Measurements from ENCODE around the gene PPM1H.

Gene PPM1H

DNA sequence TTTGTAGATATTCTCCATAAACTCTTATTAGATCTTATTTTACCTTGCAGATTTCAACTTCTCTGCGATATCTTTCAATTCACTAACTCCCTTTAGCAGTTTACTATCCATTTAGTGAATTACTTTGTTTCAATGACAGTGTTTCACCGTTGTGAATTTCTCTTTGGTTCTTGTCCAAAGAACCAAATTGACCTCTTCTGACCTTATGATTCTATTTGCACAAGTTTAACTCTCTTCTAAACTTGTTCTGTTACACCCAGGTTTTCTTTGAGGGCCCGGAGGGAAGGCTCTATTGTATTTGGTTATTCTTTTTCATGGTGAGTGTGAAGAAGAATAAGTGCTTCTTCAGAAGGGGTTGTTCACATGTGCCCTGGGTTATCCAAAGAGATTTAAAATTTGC lies 281.6 kb downstream of the PPM1H start:
- TF ChIP-seq TCF12 (IDR thresholded peaks at IDR 0.05; ENCODE audit: low read depth) (no peak), YY1 (IDR thresholded peaks at IDR 0.05; ENCODE audit: low read depth) (no peak), CREB1 (IDR thresholded peaks at IDR 0.05; ENCODE audit: low read depth) (no peak), TAF1 (IDR thresholded peaks at IDR 0.05; ENCODE audit: low read depth) (no peak), NFIC (IDR thresholded peaks at IDR 0.05) (no peak), CEBPB (IDR thresholded peaks at IDR 0.05) (no peak), RAD21 (IDR thresholded peaks at IDR 0.05; ENCODE audit: low read depth) (no peak), ZBTB7A (IDR thresholded peaks at IDR 0.05; ENCODE audit: low read depth) (no peak), FOXM1 (IDR thresholded peaks at IDR 0.05; ENCODE audit: borderline replicate concordance, low read depth) (no peak), EP300 (IDR thresholded peaks at IDR 0.05; ENCODE audit: borderline replicate concordance) (no peak), EGR1 (IDR thresholded peaks at IDR 0.05) (no peak)
- TF ChIP-seq, protein P1, sequence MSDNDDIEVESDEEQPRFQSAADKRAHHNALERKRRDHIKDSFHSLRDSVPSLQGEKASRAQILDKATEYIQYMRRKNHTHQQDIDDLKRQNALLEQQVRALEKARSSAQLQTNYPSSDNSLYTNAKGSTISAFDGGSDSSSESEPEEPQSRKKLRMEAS (IDR thresholded peaks at IDR 0.05): no peak
- TF ChIP-seq, protein P2, sequence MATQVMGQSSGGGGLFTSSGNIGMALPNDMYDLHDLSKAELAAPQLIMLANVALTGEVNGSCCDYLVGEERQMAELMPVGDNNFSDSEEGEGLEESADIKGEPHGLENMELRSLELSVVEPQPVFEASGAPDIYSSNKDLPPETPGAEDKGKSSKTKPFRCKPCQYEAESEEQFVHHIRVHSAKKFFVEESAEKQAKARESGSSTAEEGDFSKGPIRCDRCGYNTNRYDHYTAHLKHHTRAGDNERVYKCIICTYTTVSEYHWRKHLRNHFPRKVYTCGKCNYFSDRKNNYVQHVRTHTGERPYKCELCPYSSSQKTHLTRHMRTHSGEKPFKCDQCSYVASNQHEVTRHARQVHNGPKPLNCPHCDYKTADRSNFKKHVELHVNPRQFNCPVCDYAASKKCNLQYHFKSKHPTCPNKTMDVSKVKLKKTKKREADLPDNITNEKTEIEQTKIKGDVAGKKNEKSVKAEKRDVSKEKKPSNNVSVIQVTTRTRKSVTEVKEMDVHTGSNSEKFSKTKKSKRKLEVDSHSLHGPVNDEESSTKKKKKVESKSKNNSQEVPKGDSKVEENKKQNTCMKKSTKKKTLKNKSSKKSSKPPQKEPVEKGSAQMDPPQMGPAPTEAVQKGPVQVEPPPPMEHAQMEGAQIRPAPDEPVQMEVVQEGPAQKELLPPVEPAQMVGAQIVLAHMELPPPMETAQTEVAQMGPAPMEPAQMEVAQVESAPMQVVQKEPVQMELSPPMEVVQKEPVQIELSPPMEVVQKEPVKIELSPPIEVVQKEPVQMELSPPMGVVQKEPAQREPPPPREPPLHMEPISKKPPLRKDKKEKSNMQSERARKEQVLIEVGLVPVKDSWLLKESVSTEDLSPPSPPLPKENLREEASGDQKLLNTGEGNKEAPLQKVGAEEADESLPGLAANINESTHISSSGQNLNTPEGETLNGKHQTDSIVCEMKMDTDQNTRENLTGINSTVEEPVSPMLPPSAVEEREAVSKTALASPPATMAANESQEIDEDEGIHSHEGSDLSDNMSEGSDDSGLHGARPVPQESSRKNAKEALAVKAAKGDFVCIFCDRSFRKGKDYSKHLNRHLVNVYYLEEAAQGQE (IDR thresholded peaks at IDR 0.05; ENCODE audit: low read depth): no peak
- TF ChIP-seq, protein P3, sequence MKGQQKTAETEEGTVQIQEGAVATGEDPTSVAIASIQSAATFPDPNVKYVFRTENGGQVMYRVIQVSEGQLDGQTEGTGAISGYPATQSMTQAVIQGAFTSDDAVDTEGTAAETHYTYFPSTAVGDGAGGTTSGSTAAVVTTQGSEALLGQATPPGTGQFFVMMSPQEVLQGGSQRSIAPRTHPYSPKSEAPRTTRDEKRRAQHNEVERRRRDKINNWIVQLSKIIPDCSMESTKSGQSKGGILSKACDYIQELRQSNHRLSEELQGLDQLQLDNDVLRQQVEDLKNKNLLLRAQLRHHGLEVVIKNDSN (IDR thresholded peaks at IDR 0.05): no peak

DNA sequence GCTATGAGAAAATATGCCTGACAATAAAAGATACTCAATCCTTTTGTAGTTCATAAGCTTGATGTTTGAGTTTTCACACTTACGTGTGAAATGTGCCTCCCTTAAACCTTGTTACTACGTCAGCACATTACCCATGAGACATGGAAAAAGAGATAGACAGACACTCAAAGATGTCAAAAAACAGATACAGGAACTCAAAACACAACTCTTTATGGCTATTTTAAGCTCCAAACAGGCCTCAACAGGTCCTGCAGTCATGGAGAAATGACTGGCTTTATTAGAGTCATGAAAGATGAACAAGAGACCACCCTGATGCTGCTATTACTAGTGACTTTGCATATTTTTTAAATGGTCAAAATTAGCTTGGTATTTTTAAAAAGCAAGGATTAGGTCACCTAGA lies 283.8 kb downstream of the PPM1H start:
- TF ChIP-seq EP300 (IDR thresholded peaks at IDR 0.05; ENCODE audit: borderline replicate concordance): no peak
- TF ChIP-seq CEBPB (IDR thresholded peaks at IDR 0.05): no peak
- no peak for TF ChIP-seq TAF1 (IDR thresholded peaks at IDR 0.05; ENCODE audit: low read depth)

DNA sequence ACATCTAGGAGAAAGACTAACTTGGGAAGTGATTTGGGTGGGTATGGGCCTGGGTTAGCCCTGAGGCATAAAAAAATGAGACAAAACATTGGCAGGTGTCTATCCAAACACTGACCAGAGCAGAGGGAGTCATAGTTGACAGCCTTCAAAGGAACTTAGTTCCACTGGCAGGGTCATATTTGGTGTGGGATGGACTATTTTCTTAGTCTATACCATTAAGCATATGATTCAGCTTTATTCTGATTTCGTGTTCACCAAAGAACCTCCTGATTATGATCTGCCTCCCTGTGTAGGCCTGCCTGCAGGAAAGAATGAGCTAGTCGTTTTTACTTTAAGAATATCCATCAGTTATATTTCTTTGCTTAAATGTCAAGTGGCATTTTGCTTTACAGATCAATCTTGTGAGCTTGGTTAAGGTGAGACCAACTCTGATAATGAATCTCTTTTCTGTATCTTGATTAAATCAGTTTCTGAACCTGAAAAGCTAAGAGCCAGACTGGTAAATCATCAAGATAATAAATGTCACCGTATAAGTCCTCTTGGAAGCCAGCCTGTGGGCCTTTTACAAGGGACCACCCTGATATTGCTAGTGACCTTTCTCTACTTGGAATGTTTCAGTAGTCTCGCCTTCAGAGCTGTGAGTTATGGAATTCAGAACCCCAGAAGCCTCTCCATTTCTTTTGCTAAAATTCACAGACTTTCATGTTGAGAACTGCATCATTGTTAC lies 285.4 kb downstream of the PPM1H start:
- TF ChIP-seq TEAD4 (IDR thresholded peaks at IDR 0.05): no peak
- no peak for TF ChIP-seq YY1 (IDR thresholded peaks at IDR 0.05; ENCODE audit: low read depth)
- no peak for TF ChIP-seq FOXM1 (IDR thresholded peaks at IDR 0.05; ENCODE audit: borderline replicate concordance, low read depth)
- no peak for TF ChIP-seq ZBTB7A (IDR thresholded peaks at IDR 0.05; ENCODE audit: low read depth)
- no peak for TF ChIP-seq TCF12 (IDR thresholded peaks at IDR 0.05; ENCODE audit: low read depth)
- TF ChIP-seq, protein P3 (IDR thresholded peaks at IDR 0.05): no peak
- no peak for TF ChIP-seq EP300 (IDR thresholded peaks at IDR 0.05; ENCODE audit: borderline replicate concordance)
- TF ChIP-seq NFIC (IDR thresholded peaks at IDR 0.05): no peak
- TF ChIP-seq, protein P1 (IDR thresholded peaks at IDR 0.05): no peak

DNA sequence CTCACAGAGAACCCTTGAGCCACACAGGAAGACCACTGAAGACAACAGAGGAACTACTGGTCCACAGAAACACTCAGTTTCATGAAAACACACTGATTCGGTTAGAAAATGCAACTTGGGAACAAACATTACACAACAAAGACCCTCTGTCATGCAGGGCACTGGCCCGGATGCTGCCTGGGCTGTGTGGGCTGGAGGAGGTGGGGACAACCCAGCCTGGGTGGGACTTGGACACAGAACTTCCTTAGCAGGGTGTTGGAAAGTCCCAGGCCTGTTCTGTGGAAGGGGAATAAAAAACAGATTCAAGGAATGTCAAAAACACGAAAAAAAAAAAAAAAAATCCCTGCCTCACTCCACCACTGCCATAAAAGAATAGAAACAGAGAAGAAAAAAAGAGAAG lies 287.4 kb downstream of the PPM1H start:
- no peak for TF ChIP-seq ZBTB7A (IDR thresholded peaks at IDR 0.05; ENCODE audit: low read depth)
- no peak for TF ChIP-seq CEBPB (IDR thresholded peaks at IDR 0.05)
- TF ChIP-seq TCF12 (IDR thresholded peaks at IDR 0.05; ENCODE audit: low read depth): no peak
- no peak for TF ChIP-seq NFIC (IDR thresholded peaks at IDR 0.05)
- TF ChIP-seq, protein P2 (IDR thresholded peaks at IDR 0.05; ENCODE audit: low read depth): no peak
- TF ChIP-seq TEAD4 (IDR thresholded peaks at IDR 0.05): no peak
- no peak for TF ChIP-seq CREB1 (IDR thresholded peaks at IDR 0.05; ENCODE audit: low read depth)
- TF ChIP-seq, protein P1 (IDR thresholded peaks at IDR 0.05): no peak
- TF ChIP-seq TAF1 (IDR thresholded peaks at IDR 0.05; ENCODE audit: low read depth): no peak
- no peak for TF ChIP-seq YY1 (IDR thresholded peaks at IDR 0.05; ENCODE audit: low read depth)
- TF ChIP-seq, protein P3 (IDR thresholded peaks at IDR 0.05): no peak

DNA sequence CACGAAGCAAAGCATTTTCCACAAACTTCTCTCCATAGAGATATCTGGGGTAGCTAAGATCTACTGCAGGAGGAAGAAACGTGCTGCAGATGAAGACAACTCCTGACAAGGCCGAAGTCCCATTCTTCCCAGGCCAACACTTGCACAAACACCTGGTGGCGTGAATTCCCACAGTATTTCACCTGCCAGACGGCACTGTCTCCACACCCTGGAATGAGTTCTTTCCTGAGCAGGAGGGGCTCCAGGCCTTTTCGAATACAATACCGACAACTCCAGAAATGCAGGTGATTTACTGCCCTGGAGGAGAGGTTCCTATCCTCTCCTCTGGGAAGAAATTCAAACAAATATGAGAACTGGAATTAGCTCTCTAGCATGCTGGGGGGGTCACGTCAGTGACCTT lies 288.4 kb downstream of the PPM1H start:
- no peak for TF ChIP-seq NFIC (IDR thresholded peaks at IDR 0.05)
- TF ChIP-seq, protein P2 (IDR thresholded peaks at IDR 0.05; ENCODE audit: low read depth): no peak

Measured in Ishikawa (cell line).